HL-60/S4 treated with phorbol 12-myristate 13-acetate at 8.2 ng/mL for 4 days and 3 days (cell line): Measurements from ENCODE around the gene PSMG2.
"Not testable (repeated sequence)": the region's sequence is repeated elsewhere in the genome, so short reads cannot be mapped to it uniquely, and the experiment has no call there.

Experiments
- in situ Hi-C: fragments of 300-500 bp; cut with MboI; formaldehyde crosslinking; loops from 2 replicates; pipeline ENCODE4 v1.15.0; 2022; ENCODE audit warnings: low sequenced_read_pairs

Gene PSMG2

DNA sequence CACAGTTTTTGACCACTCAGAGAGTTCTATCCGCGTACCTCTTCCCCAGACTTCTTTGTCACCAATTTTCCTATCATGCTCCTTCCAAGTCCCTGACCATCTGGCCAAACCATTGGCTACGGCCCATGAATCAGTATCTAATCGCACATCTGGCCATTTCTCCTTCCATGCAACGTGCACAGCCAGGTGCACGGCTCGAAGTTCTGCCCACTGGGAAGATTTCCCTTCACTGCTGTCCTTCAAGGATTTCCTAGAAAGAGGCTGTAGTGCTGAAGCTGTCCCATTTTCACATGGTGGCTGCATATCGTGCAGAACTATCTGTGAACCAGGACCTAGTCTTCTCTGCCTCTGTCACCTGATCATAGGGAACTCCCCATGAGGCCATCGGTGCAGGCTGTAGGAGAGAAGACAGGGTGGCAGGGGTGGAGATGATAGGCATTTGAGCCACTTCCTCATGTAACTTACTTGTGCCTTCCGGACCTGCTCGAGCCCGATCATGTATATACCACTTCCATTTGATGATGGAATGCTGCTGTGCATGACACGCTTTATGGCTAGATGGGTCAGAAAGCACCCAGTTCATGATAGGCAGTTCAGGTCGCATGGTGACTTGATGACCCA is 53.9 kb downstream of the PSMG2 start:
- in situ Hi-C loops, result not testable (repeated sequence)

DNA sequence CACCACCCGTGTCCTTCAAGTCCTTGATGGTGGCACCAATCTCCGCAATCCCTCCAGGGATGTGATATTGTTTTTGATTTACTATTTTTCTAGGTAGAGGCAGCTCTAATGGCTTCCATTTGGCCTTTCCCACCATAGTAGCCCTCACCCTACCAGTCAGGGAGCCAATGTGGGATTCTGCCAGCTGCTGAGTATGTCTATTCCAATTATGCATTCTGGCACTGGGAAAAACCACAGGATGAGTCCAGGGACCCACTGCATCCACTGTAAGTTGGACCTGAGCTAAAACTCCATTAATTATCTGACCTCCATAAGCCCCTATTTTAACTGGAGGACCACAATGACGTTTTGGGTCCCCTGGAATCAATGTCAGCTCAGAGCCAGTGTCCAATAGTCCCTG is 55.7 kb downstream of the PSMG2 start:
- in situ Hi-C loops, result not testable (repeated sequence)

DNA sequence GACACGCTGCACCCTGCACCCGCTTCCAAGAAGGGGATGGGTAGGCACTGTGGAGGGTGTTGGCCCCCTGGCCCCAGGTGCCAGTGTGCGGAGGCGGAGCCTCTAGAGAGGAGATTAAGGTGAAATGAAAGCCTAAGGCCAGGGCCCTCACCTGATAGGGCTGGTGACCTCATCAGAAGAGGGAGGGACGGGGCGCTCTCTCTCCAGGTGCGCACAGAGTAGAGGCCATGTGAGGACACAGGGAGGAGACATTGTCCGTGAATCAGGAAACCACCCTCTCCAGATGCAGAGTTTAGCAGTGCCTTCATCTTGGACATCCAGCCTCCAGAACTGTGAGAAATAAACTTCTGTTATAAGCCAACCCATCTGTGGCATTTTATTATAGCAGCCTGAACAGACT is 62.3 kb downstream of the PSMG2 start:
- in situ Hi-C loops, result no loop called here

DNA sequence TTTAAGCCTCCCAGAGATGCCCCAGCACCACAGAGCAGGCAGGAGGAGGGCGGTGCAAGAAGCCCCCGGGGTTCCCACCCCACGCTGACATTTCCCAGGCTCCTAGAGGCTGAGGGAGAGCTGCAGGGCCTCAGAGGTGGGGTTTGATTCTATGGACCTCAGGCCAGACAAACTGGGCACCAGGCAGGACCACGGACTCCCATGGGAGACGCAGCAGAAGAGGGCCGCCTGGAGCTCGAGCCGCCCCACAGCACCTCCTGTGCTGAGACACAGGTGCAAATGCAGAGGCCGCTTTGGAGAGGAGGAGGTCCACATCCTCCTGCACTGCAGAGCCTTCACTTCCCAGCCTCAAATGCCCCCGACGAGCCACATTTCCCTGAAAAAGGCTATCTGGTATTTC is 62.7 kb downstream of the PSMG2 start:
- in situ Hi-C loops, result no loop called here

DNA sequence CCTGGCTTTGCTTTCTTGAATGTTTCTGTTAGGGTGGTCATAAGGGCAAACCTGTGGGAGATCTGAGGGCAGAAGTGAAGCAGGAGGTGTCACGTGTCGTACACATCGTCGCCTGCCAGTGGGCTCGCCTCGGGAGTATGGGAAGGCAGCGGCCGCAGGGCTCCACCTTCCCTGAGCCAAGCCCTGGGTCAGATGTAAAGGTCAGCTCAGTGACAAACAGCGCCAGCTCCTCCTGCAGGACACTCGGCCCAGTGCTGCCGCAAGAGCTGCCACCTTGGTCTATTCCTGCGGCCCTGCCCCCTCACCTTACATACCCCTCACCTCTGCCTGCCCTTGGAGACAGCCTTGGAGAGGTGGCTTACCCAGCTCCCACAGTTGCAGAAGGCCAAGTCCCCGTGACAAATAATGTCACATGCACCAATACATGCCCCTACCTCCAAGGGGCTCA is 64.2 kb downstream of the PSMG2 start:
- in situ Hi-C loops, result no loop called here

DNA sequence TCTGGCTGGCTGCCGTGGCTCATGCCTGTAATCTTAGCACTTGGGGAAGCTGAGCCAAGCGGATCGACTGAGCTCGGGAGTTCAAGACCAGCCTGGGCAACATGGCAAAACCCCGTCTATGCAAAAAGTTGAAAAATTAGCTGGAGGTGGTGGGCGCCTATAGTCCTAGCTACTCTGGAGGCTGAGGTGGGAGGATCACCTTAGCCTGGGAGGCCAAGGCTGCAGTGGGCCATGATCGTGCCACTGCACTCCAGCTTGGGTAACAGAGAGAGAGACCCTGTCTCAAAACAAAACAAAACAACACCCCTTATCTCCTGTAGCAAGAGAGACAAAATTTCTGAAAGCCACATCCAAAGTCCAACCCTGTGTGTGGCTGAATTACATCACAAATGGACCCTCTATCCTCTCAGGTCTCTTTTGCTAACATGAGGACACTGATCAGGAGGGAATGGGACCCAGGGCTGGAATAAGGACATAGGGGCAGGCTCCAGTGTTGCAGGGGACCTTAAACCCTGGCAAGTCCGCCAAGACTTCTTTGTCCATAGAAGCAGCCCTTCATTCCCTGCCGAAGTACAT is 64.8 kb downstream of the PSMG2 start:
- in situ Hi-C loops, result no loop called here

DNA sequence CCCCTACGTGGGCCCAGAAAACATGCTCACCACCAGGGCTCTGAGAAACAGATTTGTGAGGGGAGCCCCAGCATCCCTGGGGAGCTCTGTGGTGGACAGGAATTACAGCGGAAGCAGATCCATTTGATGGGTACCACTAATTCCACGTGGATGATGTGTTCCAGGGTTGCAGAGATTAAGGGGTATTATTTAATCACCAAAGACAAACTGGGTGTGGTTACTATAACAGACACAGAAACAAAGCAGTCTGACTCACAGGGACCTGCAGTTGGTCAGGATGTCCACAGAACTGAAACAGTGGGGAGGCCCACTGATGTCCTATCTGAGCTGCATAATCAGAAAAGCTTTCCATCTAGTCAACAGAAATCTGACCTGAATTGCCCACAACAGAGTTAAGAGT is 65.8 kb downstream of the PSMG2 start:
- in situ Hi-C loops, result no loop called here

DNA sequence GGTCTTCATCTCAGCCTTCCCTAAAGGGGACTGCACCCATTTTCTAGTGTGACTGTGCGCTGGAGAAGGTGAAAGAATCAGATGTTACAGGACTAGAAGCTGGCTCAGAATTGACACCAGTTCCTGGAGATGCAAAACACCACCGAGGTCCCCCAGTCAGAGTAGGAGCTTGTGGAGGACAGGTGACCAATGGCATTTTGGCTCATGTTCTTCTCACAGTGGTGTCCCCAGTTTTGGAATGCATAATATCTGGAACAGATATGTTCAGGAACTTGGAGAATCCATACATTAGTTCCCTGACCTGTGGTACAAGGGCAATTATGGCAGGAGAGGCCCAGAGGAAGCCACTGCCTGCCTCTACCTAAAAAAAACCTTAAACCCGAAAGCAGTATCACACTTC is 66.3 kb downstream of the PSMG2 start:
- in situ Hi-C loops, result no loop called here

DNA sequence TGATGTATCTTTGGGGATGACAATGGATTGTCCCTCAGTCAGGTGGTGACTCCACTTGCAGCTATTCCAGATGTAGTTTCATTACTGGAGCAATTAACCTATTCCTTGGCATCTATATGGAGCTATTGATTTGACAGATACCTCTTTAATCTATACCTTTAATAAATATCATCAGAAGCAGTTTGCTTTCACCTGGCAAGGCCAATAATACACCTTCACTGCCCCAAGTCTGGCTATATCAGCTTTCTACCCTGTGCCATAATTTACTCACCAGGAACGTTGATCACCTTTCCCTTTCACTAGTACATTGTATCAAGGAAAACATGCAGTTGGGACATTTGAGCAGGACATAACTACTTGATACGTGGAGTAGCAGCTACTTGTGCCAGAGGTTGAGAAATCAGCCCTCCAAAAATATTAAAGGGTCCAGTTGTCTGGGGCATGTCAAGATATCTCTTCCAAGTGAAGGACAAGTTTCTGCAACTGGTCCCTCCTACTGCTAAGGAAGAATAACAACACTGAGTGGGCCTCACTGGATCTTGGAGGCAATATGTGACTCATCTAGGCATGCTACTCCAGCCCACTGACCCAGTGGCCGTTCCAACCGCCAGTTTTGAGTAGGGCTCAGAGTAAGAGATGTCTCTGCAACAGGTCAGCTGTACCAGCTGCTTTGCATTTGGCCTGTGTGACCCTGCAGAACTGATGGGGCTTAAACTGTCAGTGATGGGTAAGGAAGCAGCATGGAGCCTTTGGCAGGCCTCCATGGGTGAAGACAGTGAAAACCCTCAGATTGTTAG is 67.0 kb downstream of the PSMG2 start:
- in situ Hi-C loops, result no loop called here

DNA sequence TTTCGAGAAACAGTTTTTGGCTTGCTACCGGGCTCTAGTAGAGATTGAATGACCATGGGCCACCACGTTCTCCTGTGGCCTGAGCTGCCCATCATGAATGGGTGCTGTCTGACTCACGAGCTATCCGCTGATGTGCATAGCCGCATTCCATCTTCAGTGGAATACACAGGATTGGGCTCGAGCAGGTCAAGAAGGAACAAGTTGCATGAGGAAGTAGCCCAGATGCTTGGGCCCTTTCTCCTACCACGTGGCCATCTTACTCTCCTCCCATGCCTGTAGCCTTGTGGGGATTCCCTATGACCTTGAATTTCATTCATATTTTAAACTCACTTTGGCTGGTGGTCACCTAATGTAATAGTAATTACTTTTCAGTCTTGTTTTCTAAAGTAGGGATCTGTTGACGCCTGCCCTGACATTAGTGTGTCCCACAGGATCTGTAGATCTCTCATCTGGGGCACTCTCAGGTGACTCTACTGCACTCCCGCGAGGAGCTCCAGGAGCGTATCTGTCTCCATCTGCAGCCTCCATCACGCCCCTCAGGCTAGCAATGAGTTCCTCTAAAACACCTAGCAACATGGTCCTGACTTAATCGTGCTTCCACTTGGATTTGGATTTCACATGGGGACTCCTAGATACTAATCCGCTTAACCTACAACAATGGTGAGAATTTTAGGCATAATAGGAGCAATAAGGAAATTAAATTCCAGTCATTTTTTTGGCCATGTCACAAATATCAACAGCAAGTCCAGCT is 67.8 kb downstream of the PSMG2 start:
- in situ Hi-C loops, result no loop called here

DNA sequence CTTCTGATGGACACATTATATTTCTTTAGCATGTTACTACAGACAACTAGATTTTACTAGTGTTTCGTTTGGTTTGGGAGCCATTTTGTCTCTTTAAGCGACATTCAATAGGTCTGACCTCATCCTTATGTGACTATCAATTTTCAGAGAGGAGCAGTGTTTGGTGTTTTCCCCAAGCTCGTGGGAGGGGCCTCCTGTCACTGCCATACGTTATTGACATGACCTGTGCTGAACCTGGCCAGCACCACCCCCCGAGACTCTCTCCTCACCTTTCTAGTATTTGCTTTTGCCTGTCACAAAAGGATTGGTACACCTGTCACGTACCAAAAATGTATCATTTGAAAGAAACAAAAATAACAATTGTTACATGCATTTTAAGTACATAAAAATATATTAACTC is 69.3 kb downstream of the PSMG2 start:
- in situ Hi-C loops, result no loop called here

DNA sequence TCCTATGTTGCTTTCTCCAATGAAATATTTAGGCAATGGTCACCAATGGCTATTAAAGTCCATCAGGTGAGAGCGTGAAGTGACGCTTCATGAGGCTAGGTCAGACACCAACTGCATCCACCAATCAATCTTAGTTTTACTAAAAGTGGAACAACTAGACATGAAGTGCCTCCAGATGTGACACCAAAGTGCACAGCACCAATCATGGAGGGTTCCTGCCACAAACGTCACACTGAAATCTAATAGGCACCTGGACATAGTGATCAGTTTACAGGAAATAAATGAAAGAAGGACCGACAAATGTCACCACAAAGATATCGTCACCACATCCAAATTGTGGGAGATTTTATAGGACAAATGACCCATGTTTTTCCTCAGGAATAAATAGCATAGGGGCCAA is 70.5 kb downstream of the PSMG2 start:
- in situ Hi-C loops, result no loop called here

DNA sequence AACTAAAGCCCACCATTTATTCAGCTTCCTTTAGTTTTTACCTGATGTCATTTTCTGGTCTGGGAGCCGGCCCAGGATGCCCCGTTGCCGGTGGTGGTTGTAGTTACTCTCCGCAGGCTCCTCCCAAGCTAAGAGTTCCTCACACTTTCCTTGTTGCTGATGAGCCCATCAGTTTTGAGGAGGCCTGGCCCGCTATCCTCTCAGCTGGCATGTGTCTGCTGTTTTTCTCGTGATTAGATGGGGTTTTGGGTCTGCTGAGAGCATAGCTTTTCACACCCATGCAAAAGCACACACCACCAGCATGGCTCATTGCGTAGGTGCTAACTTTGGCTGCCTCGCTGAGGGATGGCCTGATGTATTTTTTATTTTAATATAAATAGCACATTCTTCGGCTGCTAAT is 72.1 kb downstream of the PSMG2 start:
- in situ Hi-C loops, result no loop called here
